Kidney (tissue), 14 donors: ENCODE data around the gene OR52B6. TPM values are rescaled to one million over a fixed set of nuclear protein-coding genes. Genes with fewer than 3 reads are reported as not detected.

ENCODE experiments used
- DNase-seq, 5 donors: peaks; one replicate each; pipeline ENCODE4 v3.0.0-alpha.2; 2013 to 2020
- FAIRE-seq: peaks from 2 replicates; lab custom pipeline; 2012; peaks lifted over from hg19 to GRCh38; lab: Jason Lieb, UNC
- H3K27ac ChIP-seq, 2 donors: one replicate each; pipeline ENCODE4 v1.7.0; 2013; ENCODE audit warnings: low read depth in 2 of 2, low read length in 2 of 2, inconsistent platforms in 1 of 2
- H3K27me3 ChIP-seq: one replicate; pipeline ENCODE4 v1.7.1; 2013; ENCODE audit warnings: low read length, inconsistent platforms; ENCODE audit not compliant: control insufficient read depth, insufficient read depth
- H3K36me3 ChIP-seq, 3 donors: one replicate each; pipeline versions ENCODE4 v1.7.0 to v1.7.1; 2013; ENCODE audit warnings: low read length in 3 of 3, control low read depth in 1 of 3, inconsistent platforms in 1 of 3; ENCODE audit not compliant: insufficient read depth in 3 of 3, control insufficient read depth in 2 of 3
- H3K4me1 ChIP-seq, 3 donors: one replicate each; pipeline versions ENCODE4 v1.7.0 to v1.7.1; 2013; ENCODE audit warnings: low read length in 3 of 3, inconsistent platforms in 1 of 3, low read depth in 1 of 3; ENCODE audit not compliant: control insufficient read depth in 2 of 3, insufficient read depth in 2 of 3
- H3K4me3 ChIP-seq, 3 donors: one replicate each; pipeline versions ENCODE4 v1.7.0 to v1.8.1; 2013; ENCODE audit warnings: low read length in 3 of 3, control low read depth in 1 of 3, inconsistent platforms in 1 of 3
- H3K9ac ChIP-seq, 3 donors: one replicate each; pipeline versions ENCODE4 v1.7.0 to v1.7.1; 2013; ENCODE audit warnings: low read length in 3 of 3, control low read depth in 1 of 3, inconsistent platforms in 1 of 3
- H3K9me3 ChIP-seq, 3 donors: one replicate each; pipeline versions ENCODE4 v1.7.0 to v1.7.1; 2013; ENCODE audit warnings: low read length in 3 of 3, control low read depth in 1 of 3, inconsistent platforms in 1 of 3; ENCODE audit not compliant: control insufficient read depth in 2 of 3, insufficient read depth in 1 of 3
- CTCF ChIP-seq: IDR thresholded peaks from 3 replicates; pipeline ENCODE4 v1.5.1; 2012; ENCODE audit warnings: mild to moderate bottlenecking, moderate library complexity, borderline replicate concordance; ENCODE audit not compliant: insufficient read depth; ENCODE audit errors: extremely low read depth
- intact Hi-C: fragments of 100-400 bp; cut with DNase I; formaldehyde crosslinking; loops from one replicate; pipeline ENCODE4 v1.11.1; 2022
- polyA plus RNA-seq: library from polyadenylated mRNA; stranded (reverse); fragments of 350-450 nt; fragmentation: Illumina TruSeq; extraction: RNeasy Lipid Tissue Mini Kit (QIAGEN cat#74804); gene quantifications from one replicate; pipeline ENCODE4 v1.2.3, GENCODE V29; 2014; ENCODE audit warnings: low read depth, low replicate concordance; ENCODE audit not compliant: insufficient read depth
- total RNA-seq: library from RNA; stranded (reverse); fragmentation: NEBNext Ultra II Directional; extraction: Animal tissue kit (Norgen Biotek cat#: 25700); gene quantifications from one replicate; pipeline ENCODE4 v1.2.1, GENCODE V29; 2021
- donor health status: control.
- donor health status: control.
- donor health status: control.
- donor health status: control.
- donor health status: control.
- donor health status: DM: yes; HTN: yes; CAD: no.
- donor health status: Normal renal cell carcinoma (clear cell type).

Gene OR52B6
- total and polyA plus RNA-seq, 2 donors from 2014 or later = not detected

GRCh38 chr11:5548440-5548839, 32.2 kb upstream of the OR52B6 start, which contains the start of gene OR52H1:
Gene OR52H1, minus strand, starts transcription at chr11:5548540. Its CDS starts 3,035 bp downstream, at chr11:5545505.
- FAIRE-seq = no peak
- Histone ChIP-seq H3K4me3 (no peak within 1 kb of the TSS), H3K9me3 (no peaks in the 10 kb centered on the region), H3K9ac (no peak within 1 kb of the TSS), H3K4me1 (no peaks in the 10 kb centered on the region), H3K36me3 (no peaks in the 10 kb centered on the region), H3K27ac (no peak within 1 kb of the TSS), H3K27me3 (no peaks in the 10 kb centered on the region)
- no peak for TF ChIP-seq CTCF
- intact Hi-C loops = no loop called here
- DNase-seq = no peak

GRCh38 chr11:5550440-5551095, 30.1 kb upstream of the OR52B6 start:
- intact Hi-C loops = no loop called here
- Histone ChIP-seq H3K4me3 (no peak overlapping the region), H3K27me3 (no peaks in the 10 kb centered on the region), H3K36me3 (no peaks in the 10 kb centered on the region), H3K4me1 (no peaks in the 10 kb centered on the region), H3K9me3 (no peaks in the 10 kb centered on the region), H3K9ac (no peak overlapping the region), H3K27ac (no peak overlapping the region)
- FAIRE-seq = no peak
- no peak for TF ChIP-seq CTCF
- DNase-seq = no peak

DNA sequence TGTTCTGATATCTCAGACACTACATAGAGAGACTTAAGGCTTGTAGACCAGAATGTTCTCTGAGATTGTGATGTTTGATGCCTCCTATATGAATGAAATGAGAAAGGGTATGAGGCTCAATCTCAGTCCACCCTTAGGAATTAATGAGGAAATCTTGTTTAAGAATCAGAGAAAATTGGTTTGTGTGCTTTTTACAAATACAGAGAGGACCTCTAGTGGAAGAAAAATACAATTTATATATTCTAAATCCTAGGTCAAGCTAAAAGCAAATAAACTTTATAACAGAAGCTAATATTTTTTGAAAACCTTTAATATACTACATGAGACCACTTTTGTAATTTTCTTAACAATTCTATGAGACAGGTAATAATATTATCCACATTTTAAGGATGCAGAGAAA, 27.3 kb upstream of the OR52B6 start:
- Histone ChIP-seq H3K4me3 (no peak overlapping the region), H3K27me3 (no peaks in the 10 kb centered on the region), H3K4me1 (no peaks in the 10 kb centered on the region), H3K9ac (no peak overlapping the region), H3K36me3 (no peaks in the 10 kb centered on the region), H3K27ac (no peak overlapping the region), H3K9me3 (no peaks in the 10 kb centered on the region)
- DNase-seq = no peak
- no peak for TF ChIP-seq CTCF
- no peak for FAIRE-seq
- intact Hi-C loops = no loop called here
